K562 (cell line): Measurements from ENCODE around the gene ITGB6. TPM values are rescaled to one million over a fixed set of nuclear protein-coding genes. Genes with fewer than 3 reads are reported as not detected.

ENCODE experiments used
- ATAC-seq: fragments of 200-7000 bp; cut with Tn5 transposase; 3 replicates; pipeline ENCODE4 v1.9.1; 2020; ENCODE audit warnings: moderate library complexity
- BruUV-seq: library from RNA; stranded (reverse); fragments of 400-500 nt; replicated peaks from 2 replicates; lab custom pipeline; 2021; lab: Mats Ljungman, UMichigan
- CTCF ChIA-PET: fragments of 300-600 bp; formaldehyde crosslinking; extraction: SDS; loops from one replicate; lab custom pipeline; 2021; ENCODE audit warnings: low intra/inter-chr PET ratio; lab: Yijun Ruan, JAX
- POLR2A ChIA-PET: fragments of 300-600, 350-650 bp; sonication (Branson Sonifier 250); formaldehyde crosslinking; extraction: SDS; loops from one replicate; lab custom pipeline; 2021; ENCODE audit warnings: antibody characterized with exemption, inconsistent platforms; lab: Yijun Ruan, JAX
- DNase-seq, 4 experiments: peaks; one replicate each; pipeline versions ENCODE4 v3.0.0 to v3.0.0-alpha.2; 2011 to 2018; ENCODE audit warnings: low spot score in 3 of 4, mixed read lengths in 3 of 4; ENCODE audit errors: extremely low read depth in 1 of 4
- FAIRE-seq: peaks from 2 replicates; lab custom pipeline; 2011; peaks lifted over from hg19 to GRCh38; lab: Jason Lieb, UNC
- H2AFZ ChIP-seq: 2 replicates; pipeline ENCODE4 v1.6.0; 2011; ENCODE audit warnings: low read depth, low read length, control low read depth, inconsistent platforms
- H3K27ac ChIP-seq: fragments of 200-600 bp; 3 replicates; pipeline ENCODE4 v1.8.0; 2011; ENCODE audit warnings: low read depth, mild to moderate bottlenecking, control low read depth, inconsistent platforms, low read length, moderate library complexity, mixed read lengths; ENCODE audit errors: extremely low read depth
- H3K27me3 ChIP-seq, 2 experiments: fragments of 300-600 bp in 1 of 2; 2 replicates in 1 of 2; 3 replicates in 1 of 2; pipeline versions ENCODE4 v1.6.0 to v1.8.0; 2011; ENCODE audit warnings: inconsistent platforms in 2 of 2, low read length in 2 of 2, mild to moderate bottlenecking in 1 of 2, mixed read lengths in 1 of 2, moderate library complexity in 1 of 2; ENCODE audit not compliant: control insufficient read depth in 2 of 2, insufficient read depth in 2 of 2
- H3K36me3 ChIP-seq: fragments of 300-600 bp; 3 replicates; pipeline ENCODE4 v1.8.0; 2011; ENCODE audit warnings: mild to moderate bottlenecking, low read length, inconsistent platforms; ENCODE audit not compliant: control insufficient read depth, insufficient read depth
- H3K4me1 ChIP-seq, 2 experiments: fragments of 200-600 bp in 1 of 2; replicated peaks in 1 of 2; 2 replicates in 1 of 2; 3 replicates in 1 of 2; pipeline versions ENCODE4 v1.5.1 to v1.8.0; 2011; ENCODE audit warnings: inconsistent platforms in 2 of 2, low read length in 2 of 2, mild to moderate bottlenecking in 1 of 2, mixed read lengths in 1 of 2, moderate library complexity in 1 of 2; ENCODE audit not compliant: control insufficient read depth in 2 of 2, insufficient read depth in 2 of 2
- H3K4me2 ChIP-seq: 2 replicates; pipeline ENCODE4 v1.6.1; 2011; ENCODE audit warnings: low read length, control low read depth, inconsistent platforms, mixed read lengths; ENCODE audit not compliant: insufficient read depth
- H3K4me3 ChIP-seq: fragments of 200-600 bp; sonication (generic), shearing (Covaris generic); 2 replicates; pipeline ENCODE4 v1.5.1; 2016; ENCODE audit warnings: control low read depth, inconsistent platforms
- H3K79me2 ChIP-seq: fragments of 200-600 bp; 3 replicates; pipeline ENCODE4 v1.8.0; 2011; ENCODE audit warnings: low read length, inconsistent platforms; ENCODE audit not compliant: control insufficient read depth, insufficient read depth
- H3K9ac ChIP-seq, 2 experiments: 2 replicates each; pipeline versions ENCODE4 v1.6.0 to v1.6.1; 2011; ENCODE audit warnings: low read depth in 2 of 2, low read length in 2 of 2, control low read depth in 1 of 2, inconsistent platforms in 1 of 2, mild to moderate bottlenecking in 1 of 2, mixed read lengths in 1 of 2; ENCODE audit not compliant: insufficient read depth in 1 of 2
- H3K9me1 ChIP-seq: one replicate; pipeline ENCODE4 v1.6.0; 2011; ENCODE audit warnings: inconsistent platforms, mild to moderate bottlenecking, low read length, moderate library complexity; ENCODE audit not compliant: control insufficient read depth, insufficient read depth
- H3K9me3 ChIP-seq: replicated peaks from 2 replicates; pipeline ENCODE4 v1.5.1; 2011; ENCODE audit warnings: low read depth, low read length, inconsistent platforms; ENCODE audit not compliant: control insufficient read depth, insufficient read depth
- H4K20me1 ChIP-seq: replicated peaks from 2 replicates; pipeline ENCODE4 v1.6.1; 2011; ENCODE audit warnings: low read length, inconsistent platforms, mixed read lengths; ENCODE audit not compliant: control insufficient read depth, insufficient read depth
- DMBX1 ChIP-seq: fragments of 250-450 bp; sonication (Bioruptor Pico); IDR thresholded peaks from 2 replicates; pipeline ENCODE4 v1.8.0; 2022; ENCODE audit warnings: inconsistent platforms, mild to moderate bottlenecking, moderate library complexity, borderline replicate concordance
- FOXA3 ChIP-seq, 2 experiments: fragments of 450-650 bp in 1 of 2; sonication (generic) in 1 of 2; formaldehyde crosslinking; IDR thresholded peaks in 1 of 2; conservative IDR thresholded peaks in 1 of 2; 2 replicates each; pipeline versions ENCODE4 v1.4.0 to v1.8.0; 2020 to 2022; ENCODE audit warnings: mild to moderate bottlenecking in 2 of 2, missing genetic modification reagents in 1 of 2
- FUS ChIP-seq: fragments of 200-400 bp; formaldehyde crosslinking; optimal IDR thresholded peaks from 2 replicates; pipeline ENCODE3; 2017; ENCODE audit warnings: low read depth, low read length
- IFI16 ChIP-seq: fragments of 250-450 bp; sonication (Bioruptor Pico); IDR thresholded peaks from 2 replicates; pipeline ENCODE4 v2.1.2; 2022; ENCODE audit warnings: mild to moderate bottlenecking, inconsistent platforms
- NCOA2 ChIP-seq, 2 experiments: fragments of 450-650 bp; IDR thresholded peaks; 2 replicates each; pipeline ENCODE4 v1.6.1; 2018; ENCODE audit warnings: mild to moderate bottlenecking in 2 of 2, moderate library complexity in 1 of 2; ENCODE audit not compliant: partially characterized antibody in 2 of 2
- NFIX ChIP-seq: fragments of 250-450 bp; sonication (Bioruptor Pico); IDR thresholded peaks from 2 replicates; pipeline ENCODE4 v1.4.0; 2020; ENCODE audit warnings: low read depth, mild to moderate bottlenecking, moderate library complexity
- NR0B1 ChIP-seq: fragments of 450-650 bp; IDR thresholded peaks from one replicate; pipeline ENCODE4 v1.6.1; 2018; ENCODE audit warnings: mild to moderate bottlenecking, moderate library complexity; ENCODE audit not compliant: partially characterized antibody
- SAFB ChIP-seq: fragments of 200-400 bp; formaldehyde crosslinking; IDR thresholded peaks from 2 replicates; pipeline ENCODE4 v1.6.1; 2017; ENCODE audit warnings: low read depth, low read length, borderline replicate concordance
- SMARCA4 ChIP-seq: fragments of 450-650 bp; IDR thresholded peaks from 2 replicates; pipeline ENCODE4 v1.6.1; 2016
- SMC3 ChIP-seq: conservative IDR thresholded peaks from 2 replicates; pipeline ENCODE4 v1.6.1; 2011; ENCODE audit warnings: low read depth, low read length, improper control_type of control experiment; ENCODE audit not compliant: insufficient read depth
- WGBS: fragments of 100-300 bp; shearing (Covaris generic); methylation state at CpG from one replicate; pipeline ENCODE4 v1.1.6; 2016; ENCODE audit warnings: low coverage, mixed read lengths; ENCODE audit not compliant: insufficient coverage; ENCODE audit errors: missing lambda C conversion rate; 5-methylcytosine and 5-hydroxymethylcytosine counted together
- in situ Hi-C: fragments of 300-500 bp; cut with MboI; formaldehyde crosslinking; loops from 4 replicates; pipeline ENCODE4 v1.15.0; 2018; ENCODE audit warnings: inconsistent platforms, mixed read lengths
- intact Hi-C: fragments of 100-400 bp; cut with micrococcal nuclease; formaldehyde crosslinking; loops from 2 replicates; pipeline ENCODE4 v1.14.2; 2022
- polyA plus RNA-seq, 8 experiments: library from polyadenylated mRNA; depleted of rRNA in 4 of 8; stranded (reverse) in 5 of 8; unstranded in 3 of 8; fragments of >200 nt; fragmentation: Nextera tagmentation in 2 of 8; fragmentation: Illumina TruSeq in 1 of 8; extraction: Ambion mirVana in 2 of 8; extraction: Trizol in 1 of 8; gene quantifications; 2 replicates each; pipeline versions ENCODE4 v1.2.1 to v1.2.3, GENCODE V29; 2011 to 2014; ENCODE audit warnings: inconsistent platforms in 1 of 8, missing spikeins in 1 of 8
- total RNA-seq, 7 experiments: library from RNA; depleted of rRNA in 6 of 7; stranded (reverse); fragments of >200 nt in 6 of 7; fragmentation: Illumina TruSeq in 2 of 7; extraction: Trizol in 2 of 7; gene quantifications; 2 replicates each; pipeline versions ENCODE4 v1.2.1 to v1.2.3, GENCODE V29; 2011 to 2021; ENCODE audit warnings: low replicate concordance in 1 of 7

ITGB6 gene
- total and polyA plus RNA-seq, 9 of the 15 experiments (the other 6 are each of a cell fraction or from before 2014, with no cell fraction given) = 0.18 TPM; not detected in 8

- no peaks in the 10 kb centered on the region for H3K36me3 ChIP-seq
- intact Hi-C loops = no loop called here
- H3K4me3 ChIP-seq = no peak overlapping the region
- POLR2A ChIA-PET = no interaction called here
- CTCF ChIA-PET = no interaction called here
- no peaks in the 10 kb centered on the region for H3K79me2 ChIP-seq
- H4K20me1 ChIP-seq = no peaks in the 10 kb centered on the region
- H3K9me3 ChIP-seq = no peaks in the 10 kb centered on the region
- H3K4me1 ChIP-seq = no peaks in the 10 kb centered on the region
- no peaks in the 10 kb centered on the region for H3K27me3 ChIP-seq
- no peak overlapping the region for H2AFZ ChIP-seq
- DNase-seq (no peak), ATAC-seq (no peak), FAIRE-seq (no peak)
- no peak overlapping the region for H3K9ac ChIP-seq
- no TSS peak for BruUV-seq
- H3K4me2 ChIP-seq = no peak overlapping the region
- in situ Hi-C loops = no loop called here
- TF ChIP-seq SAFB (no peak), NR0B1 (no peak), IFI16 (CRISPR knock-in tag) (no peak), SMC3 (no peak), FOXA3 (CRISPR knock-in tag; conservative IDR thresholded peaks at IDR 0.05 in 1 of 2, IDR thresholded peaks at IDR 0.05 in 1 of 2) (no peak), FUS (no peak), NFIX (CRISPR knock-in tag) (no peak), NCOA2 (IDR thresholded peaks at IDR 0.05; ENCODE audit: partially characterized antibody in 2 of 2) (no peak), DMBX1 (CRISPR knock-in tag) (no peak), SMARCA4 (no peak)
- WGBS = 0% methylated on average over 2 of the region's 2 CpGs
- no peak overlapping the region for H3K27ac ChIP-seq
- H3K9me1 ChIP-seq = no peaks in the 10 kb centered on the region
These were observed 43.4 kb downstream of the ITGB6 start for GRCh38 chr2:160156665-160157064.
